DLD1 (cell line): ENCODE data around the gene ZMYND11.
"Not testable (repeated sequence)": the region's sequence is repeated elsewhere in the genome, so short reads cannot be mapped to it uniquely, and the experiment has no call there.

Experiments
- in situ Hi-C: cut with HindIII; loops from 2 replicates; pipeline ENCODE4 v1.10.0; 2017; ENCODE audit warnings: low sequenced_read_pairs

ZMYND11 gene

DNA sequence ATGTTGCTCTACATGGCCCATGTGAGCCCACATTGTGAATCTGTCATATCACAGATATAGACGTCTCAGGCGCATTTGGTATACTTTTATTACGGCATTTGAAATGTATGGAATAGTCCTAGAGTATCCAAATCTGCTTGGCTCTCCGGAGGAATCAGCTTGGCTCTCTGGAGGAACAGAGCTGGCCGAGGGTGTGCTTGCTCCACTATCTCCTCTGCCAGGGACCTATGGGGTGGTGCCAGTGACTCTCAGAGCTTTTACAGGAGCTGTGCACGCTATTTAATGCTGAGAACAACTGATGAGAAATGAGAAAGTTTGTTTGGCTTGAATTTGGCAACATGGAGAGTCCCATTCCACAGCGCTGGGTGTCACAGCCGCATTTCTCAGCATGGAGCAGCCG lies 144.0 kb downstream of the ZMYND11 start:
- in situ Hi-C loops, result no loop called here

DNA sequence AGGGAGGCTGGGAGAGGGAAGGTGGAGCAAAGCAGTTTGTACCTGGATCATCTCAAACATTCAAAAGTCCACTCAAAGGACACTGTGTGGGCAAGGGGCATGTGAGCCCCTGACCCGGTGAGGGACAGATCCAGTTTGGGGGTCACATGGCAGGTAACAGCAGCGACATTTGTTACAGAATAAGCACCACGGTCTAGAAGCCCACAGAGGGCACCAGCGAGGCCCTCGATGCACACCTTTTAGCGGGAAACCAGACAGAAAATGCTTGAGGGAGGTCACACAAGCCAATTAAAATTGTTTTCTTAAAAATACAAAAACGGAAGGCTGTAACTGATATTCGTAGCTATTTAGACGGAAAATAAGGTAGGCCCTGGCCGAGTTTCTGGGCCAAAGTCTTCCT lies 144.4 kb downstream of the ZMYND11 start:
- in situ Hi-C loops, result no loop called here

DNA sequence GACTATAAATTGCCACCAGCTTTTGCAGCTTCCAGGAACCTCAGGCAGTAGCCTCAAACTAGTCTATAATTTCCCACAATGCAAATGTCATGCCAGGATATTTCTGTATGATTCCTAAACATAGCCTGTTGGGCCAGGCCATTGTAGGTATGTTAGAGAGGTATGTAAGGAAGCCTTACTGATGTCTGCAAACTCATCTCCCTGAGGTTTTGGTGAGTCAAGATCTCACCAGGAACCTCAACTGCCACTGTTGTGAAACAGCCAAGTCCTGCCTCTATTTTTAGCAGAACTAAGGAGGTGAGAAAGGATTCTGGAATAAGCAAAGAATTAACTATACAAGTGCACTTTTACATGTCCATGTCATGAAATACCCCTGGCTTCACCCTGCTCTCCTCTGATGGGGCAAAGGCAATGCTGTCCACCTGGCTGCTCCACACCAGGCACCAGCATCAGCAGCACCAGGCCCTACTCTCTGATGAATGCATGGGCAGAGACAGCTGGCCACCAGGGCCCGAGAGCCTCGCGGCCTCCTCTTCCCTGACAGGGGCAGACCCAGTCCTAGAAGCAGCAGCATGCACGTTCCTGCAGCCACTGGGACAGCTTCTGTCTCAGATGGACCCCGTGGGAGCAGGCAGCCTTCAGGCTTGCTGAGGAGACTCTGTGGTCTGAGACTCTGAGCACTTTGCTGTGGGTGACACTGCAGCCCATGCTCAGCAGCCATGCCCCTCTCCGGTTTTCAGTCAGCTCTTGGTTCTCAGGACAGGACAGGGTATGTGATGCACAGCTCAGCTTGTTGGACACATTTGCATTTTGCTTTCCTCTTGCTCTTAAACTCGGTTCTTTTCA lies 147.3 kb downstream of the ZMYND11 start:
- in situ Hi-C loops, result no loop called here

DNA sequence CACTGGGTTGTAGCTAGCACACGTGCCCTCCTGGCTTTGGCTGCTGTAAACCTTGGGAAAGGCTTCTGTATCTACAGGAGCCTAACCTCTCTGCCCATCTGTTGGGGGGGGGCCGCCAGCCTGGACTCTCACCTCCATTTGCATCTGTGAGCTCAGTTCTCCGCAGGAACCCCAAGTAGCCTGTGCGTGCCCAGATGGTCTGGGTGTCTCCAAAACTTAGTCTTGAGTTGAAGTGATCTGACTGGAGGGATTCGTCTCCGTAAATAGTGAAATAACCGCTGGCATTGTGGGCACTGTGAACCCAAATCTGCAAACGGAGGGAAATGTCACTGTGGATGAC lies 147.9 kb downstream of the ZMYND11 start:
- in situ Hi-C loops, result no loop called here

DNA sequence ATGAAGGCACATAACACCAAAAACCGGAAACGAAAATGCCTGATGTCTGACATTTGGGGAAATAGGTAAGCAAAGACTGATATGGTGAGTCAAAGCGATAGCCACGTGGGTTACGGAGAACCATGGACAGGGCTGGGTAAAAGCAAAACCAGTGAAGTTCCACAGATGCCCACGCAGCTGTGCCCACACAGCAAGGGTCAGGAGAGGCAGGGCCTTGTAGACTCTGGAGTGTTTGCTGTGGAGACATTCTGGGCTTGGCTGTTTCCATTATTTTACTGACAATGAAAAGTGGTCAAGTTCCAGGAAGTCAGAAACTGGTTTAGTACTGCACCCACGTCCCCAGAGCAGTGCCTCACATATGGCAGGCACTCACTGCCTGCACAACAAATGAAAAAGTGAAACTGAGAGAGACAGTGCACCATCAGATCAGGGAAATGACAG lies 148.7 kb downstream of the ZMYND11 start:
- in situ Hi-C loops, result no loop called here

DNA sequence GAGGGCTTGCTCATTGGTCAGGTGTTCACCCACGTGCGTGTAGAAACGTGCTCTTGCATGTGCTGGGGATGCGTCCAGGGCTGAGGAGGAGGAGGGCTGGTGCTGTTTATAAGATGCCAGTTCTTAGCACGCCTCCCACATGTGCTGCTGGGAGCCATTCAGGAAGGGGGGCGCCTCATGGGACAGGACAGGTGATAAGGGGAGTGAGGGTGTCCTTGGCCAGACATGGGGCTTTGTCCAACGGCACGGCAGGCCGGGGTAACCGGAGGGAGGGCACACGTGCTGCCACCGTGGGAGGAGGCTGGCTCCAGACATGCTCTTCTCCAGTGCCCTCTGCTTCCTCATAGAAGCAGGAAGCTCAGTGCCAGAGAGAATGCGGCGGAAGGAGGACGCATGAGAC lies 150.0 kb downstream of the ZMYND11 start:
- in situ Hi-C loops, result no loop called here

DNA sequence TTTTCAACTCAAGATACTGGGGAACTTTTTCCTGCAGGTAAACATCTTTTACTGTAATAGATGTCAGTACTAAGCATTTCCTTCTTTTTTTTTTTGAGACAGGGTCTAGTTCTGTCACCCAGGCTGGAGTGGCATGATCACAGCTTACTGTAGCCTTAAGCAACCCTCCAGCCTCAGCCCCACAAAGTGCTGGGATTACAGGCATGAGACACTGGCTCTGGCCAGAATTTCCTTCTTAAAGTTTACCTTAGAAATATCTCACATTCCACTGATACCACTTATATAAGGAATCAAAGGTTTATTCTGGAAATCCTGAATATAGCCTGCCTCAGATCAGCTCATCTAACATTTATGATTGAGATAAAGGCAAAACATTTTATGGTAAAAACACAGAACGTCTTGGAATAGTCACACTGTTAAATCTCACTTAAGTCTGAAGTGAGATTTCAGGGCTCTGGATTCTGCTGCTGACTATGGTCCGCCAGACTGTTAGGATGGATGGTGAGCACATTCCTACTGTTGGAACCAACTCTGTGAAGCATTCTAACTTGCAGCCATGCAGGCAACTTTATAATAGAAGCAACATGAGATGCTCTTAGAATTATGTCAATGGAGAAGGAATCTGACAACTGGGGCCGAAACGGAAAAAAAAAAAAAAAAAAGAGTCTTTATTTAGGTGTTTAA lies 151.9 kb downstream of the ZMYND11 start:
- in situ Hi-C loops, result no loop called here

DNA sequence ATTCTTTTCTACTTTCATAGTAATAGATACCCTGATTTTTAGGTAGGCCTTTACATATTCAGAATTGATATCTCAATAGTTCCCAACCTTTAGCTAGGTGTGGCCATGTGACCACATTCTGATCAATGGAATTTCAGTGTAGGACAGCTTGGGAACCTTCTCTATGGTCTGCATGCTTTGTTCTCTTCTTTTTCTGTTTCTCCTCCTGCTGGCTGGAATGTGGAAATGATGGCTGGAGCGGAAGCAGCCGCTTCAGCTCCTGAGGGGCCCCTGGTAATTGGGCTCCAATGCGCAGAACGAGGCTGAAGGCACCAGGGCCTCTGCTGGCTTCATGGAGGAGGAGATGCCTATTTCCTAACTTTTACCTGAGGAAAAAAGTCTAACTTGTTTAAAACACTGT lies 152.6 kb downstream of the ZMYND11 start:
- in situ Hi-C loops, result no loop called here

DNA sequence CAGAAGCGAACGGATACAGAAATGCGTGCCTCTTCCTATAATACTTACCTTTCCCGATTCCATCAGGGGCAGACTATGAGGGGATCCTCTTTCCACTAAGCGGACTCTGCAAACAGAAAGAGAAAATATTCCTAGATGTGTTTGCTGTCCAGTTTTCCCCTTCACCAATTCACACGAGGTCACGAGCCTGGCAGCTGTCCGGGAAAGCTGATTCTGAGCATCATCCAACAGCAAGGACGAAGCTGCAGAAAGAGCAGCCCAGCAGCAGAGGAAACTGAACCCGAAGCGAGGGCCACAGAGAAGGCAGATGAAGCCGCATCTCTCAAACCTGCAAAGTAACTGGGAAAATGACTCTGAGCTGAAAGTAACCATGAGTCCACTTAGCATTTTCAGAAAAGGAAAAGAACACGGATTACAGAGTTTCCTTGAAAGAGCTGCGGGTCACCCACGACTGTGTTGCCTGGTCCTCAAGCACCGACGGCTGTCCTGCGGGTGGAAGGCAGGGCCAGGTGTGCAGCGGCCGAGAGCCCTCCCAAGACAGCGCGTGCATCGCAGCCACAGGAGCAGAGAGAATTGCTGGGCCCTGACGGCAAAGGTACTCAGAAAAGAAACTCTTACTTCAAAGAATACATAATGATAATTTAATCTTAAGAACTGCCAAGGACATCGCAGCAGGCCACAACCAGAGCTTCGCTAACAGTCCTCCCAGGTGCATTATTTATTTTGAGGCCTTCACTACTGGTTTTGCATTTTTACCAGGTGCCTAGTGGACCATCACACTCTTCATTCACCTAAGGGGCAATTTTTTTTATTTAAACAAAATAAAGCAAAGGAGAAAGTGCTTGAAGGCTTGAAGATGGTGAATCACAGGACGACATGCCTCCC lies 153.3 kb downstream of the ZMYND11 start:
- in situ Hi-C loops, result no loop called here

DNA sequence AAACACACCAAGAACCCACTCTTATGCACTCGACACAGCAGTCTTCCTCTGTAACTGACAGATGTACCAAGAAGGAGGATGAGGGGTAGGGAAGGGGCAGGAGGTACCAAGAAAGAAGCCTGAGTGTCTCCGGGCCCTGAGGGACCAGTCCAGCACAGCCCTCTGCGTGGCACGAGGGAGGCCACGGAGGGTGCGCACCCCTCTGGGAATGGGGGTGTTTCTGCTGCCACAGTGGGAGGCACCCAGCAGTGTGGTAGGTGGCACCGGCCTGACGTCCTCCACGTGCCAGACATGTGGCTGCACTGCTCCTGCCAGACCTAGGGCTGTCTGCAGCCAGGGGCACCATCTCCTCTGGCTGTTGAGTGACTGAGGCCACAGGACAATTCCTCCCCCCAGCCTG lies 154.3 kb downstream of the ZMYND11 start:
- in situ Hi-C loops, result no loop called here

DNA sequence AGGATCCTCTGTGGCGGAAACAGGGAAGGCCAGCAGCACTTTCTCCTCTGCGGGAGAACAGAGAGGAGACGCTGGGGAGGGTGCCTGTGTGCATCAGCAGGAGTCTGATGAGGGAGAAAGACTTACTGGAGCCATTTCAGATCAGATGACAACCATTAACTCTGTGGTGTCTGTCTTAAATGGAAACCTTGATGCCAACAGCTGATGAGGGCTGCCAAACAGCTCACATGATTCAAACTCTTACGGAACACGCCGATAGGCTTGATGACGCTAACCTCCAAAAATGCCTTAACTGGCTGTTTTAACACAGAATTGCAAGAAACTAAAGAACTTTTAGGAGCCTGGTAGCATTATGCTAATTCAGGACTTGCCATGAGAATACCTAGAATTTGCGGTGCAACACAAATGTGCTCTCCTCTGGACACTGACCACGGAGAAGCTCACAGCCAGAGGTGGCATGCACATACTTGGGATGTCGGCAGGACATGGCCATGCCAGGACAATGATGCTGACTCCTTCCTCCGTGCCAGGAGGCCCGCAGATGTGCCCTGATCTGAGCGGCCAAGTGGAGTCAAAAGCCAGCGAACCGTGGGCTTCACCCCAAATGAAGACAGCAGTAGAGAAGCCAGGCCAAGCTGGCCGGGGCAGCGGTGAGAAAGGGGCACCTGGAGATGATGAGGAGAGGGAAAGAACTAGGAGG lies 154.9 kb downstream of the ZMYND11 start:
- in situ Hi-C loops, result no loop called here

DNA sequence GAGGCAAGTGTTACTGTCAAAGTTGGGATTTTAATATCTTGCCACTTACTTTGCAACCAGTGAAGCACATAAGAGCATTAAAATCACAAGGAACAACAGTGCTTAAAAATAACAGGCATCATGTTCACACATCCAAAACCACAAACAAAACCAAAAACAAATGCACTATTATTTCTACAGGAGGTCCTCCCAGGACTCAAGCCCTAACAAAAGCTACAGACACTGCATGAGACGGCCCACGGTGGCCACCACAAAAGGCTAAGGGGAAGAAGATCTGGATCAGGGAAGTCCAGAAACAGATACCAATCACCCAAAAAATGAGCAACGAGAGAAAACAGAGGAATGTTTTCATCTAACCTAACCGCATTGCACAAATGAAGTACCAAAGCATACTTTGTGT lies 158.4 kb downstream of the ZMYND11 start:
- in situ Hi-C loops, result no loop called here

DNA sequence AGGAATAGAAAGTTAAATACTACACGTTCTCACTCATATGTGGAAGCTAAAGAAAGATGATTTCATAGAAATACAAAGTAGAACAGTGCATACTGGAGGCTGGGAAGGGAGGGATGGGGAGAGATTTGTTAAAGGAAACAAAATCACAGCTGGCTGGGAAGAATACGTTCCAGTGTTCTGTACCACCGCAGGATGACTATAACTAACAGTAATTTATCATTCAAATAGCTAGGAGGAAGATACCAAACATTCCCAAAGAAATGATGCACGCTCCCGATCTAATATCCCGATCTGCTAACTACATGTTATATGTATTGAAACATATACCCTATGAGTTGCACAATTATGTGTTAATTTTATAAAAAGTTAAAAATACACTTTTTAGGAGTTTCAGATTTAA lies 162.3 kb downstream of the ZMYND11 start:
- in situ Hi-C loops, result no loop called here

DNA sequence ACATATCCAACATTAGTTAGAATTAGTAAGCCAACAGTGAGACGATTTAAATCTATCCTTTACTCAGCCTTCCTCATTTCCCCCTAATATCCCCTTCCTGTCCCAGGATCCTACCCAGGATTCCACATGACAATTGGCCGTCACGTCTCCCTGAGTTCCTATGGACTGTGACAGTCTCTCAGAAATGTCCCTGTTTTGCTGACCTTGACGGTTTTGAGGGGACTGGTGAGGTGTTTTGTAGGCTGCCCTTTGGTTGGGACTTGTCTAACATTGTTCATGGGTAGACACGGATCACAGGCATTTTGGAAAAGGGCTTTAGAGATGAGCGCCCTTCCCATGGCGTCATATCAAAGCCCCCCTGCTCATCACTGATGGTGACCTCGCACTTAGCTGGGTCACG lies 162.8 kb downstream of the ZMYND11 start:
- in situ Hi-C loops, result no loop called here

DNA sequence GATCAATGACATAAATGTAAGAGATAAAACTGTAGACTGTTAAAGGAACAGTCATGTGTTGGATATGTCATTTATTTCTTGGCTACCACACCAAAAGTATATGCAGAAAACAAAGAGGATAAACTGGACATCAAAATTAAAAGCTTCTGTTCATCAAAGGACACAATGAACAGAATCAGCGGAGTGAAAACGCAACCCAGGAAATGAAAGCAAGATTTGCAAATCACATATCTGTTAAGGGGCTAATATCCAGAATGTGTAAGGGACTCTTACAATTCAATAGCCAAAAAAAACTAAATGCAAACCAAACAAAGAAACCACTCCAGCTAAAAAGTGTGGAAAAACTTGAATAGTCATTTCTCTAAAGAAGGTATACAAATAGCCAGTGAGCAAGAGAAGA lies 164.3 kb downstream of the ZMYND11 start:
- in situ Hi-C loops, result no loop called here

DNA sequence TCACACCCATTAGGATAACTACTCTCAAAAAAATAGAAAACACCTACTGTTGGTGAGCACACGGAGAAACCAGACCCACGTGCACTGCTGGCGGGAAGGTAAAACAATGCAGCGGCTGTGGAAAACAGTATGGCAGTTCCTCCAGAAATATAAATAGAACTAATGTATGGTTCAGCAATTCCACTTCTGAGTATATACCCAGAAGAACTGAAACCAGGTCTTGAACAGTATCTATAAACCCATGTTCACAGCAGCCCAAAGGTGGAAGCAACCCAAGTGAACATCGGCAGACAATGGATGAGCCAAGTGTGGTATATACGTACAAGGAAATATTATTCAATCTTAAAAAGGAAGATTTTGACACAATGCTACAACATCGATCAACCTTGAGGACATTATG lies 164.7 kb downstream of the ZMYND11 start:
- in situ Hi-C loops, result no loop called here

DNA sequence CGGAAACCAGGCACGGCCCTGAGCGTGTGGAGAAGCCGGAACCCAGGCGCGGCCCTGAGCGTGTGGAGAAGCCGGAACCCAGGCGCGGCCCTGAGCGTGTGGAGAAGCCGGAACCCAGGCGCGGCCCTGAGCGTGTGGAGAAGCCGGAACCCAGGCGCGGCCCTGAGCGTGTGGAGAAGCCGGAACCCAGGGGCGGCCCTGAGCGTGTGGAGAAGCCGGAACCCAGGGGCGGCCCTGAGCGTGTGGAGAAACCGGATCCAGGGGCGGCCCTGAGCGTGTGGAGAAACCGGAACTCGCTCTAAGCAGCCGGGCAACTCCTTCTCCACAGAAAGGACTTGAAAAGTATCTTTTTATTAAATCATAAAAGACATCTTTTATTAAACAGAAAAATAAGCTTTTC lies 165.3 kb downstream of the ZMYND11 start:
- in situ Hi-C loops, result not testable (repeated sequence)

DNA sequence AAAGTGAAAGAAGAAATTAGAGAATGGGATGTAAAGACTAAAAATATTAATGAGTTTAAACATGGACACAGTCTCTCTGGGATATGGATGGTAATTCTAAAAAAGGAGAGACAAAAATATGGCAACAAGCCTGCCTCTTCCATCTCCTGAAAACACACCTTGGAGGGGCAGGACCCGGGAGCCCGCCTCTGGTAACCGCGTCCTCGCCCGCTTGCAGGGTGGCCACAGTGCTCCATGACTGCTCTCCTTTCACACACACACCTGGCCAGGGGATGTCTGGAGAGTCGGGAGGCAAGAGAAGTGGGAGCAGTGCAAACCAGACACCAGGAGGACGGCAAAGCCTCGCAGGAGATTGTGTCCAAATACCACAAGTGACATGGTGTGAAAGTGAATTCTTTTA lies 166.3 kb downstream of the ZMYND11 start:
- in situ Hi-C loops, result no loop called here
